CD4-positive, alpha-beta T cell (primary cell): Measurements from ENCODE around the gene CADM2. TPM values are rescaled to one million over a fixed set of nuclear protein-coding genes. Genes with fewer than 3 reads are reported as not detected.

Experiments
- ATAC-seq: fragments of 200-7000 bp; cut with Tn5 transposase; one replicate; pipeline ENCODE4 v1.10.0; 2022; ENCODE audit warnings: mild to moderate bottlenecking; ENCODE audit not compliant: poor library complexity
- CTCF ChIA-PET: fragments of 350-600 bp; sonication (Branson Sonifier 250); formaldehyde crosslinking; loops from one replicate; lab custom pipeline; 2021; ENCODE audit warnings: antibody characterized with exemption, inconsistent platforms; lab: Charles Lee
- POLR2A ChIA-PET: fragments of 350-600 bp; sonication (Branson Sonifier 250); formaldehyde crosslinking; loops from one replicate; lab custom pipeline; 2021; ENCODE audit warnings: antibody characterized with exemption, inconsistent platforms; lab: Charles Lee
- DNase-seq, 14 experiments: peaks; one replicate each; pipeline ENCODE4 v3.0.0-alpha.2; 2013 to 2020; ENCODE audit warnings: mixed read lengths in 2 of 14
- H3K27ac ChIP-seq, 2 donors: one replicate each; pipeline versions ENCODE4 v1.5.1 to v1.7.0; 2013; ENCODE audit warnings: low read length in 2 of 2, low read depth in 1 of 2, mild to moderate bottlenecking in 1 of 2
- H3K27me3 ChIP-seq, 2 experiments: 1 replicate in 1 of 2; 2 replicates in 1 of 2; pipeline versions ENCODE4 v1.6.1 to v1.7.0; 2013; ENCODE audit warnings: low read length in 2 of 2, control low read depth in 1 of 2, mild to moderate bottlenecking in 1 of 2, moderate library complexity in 1 of 2; ENCODE audit not compliant: insufficient read depth in 2 of 2, control insufficient read depth in 1 of 2
- H3K36me3 ChIP-seq: one replicate; pipeline ENCODE4 v1.6.1; 2013; ENCODE audit warnings: low read length, control low read depth; ENCODE audit not compliant: insufficient read depth
- H3K4me1 ChIP-seq: one replicate; pipeline ENCODE4 v1.6.1; 2013; ENCODE audit warnings: low read length, control low read depth; ENCODE audit not compliant: insufficient read depth
- H3K4me3 ChIP-seq: one replicate; pipeline ENCODE4 v1.5.1; 2013; ENCODE audit warnings: mild to moderate bottlenecking, low read length, moderate library complexity
- H3K9me3 ChIP-seq, 2 experiments: 1 replicate in 1 of 2; 2 replicates in 1 of 2; pipeline versions ENCODE4 v1.6.1 to v1.7.0; 2013; ENCODE audit warnings: low read length in 2 of 2, mild to moderate bottlenecking in 2 of 2, control low read depth in 1 of 2, moderate library complexity in 1 of 2; ENCODE audit not compliant: control insufficient read depth in 1 of 2, insufficient read depth in 1 of 2
- H3K27ac Mint-ChIP-seq: one replicate; pipeline ENCODE4 v1.8.0; 2020; ENCODE audit warnings: mixed read lengths
- H3K27me3 Mint-ChIP-seq: one replicate; pipeline ENCODE4 v1.8.0; 2021; ENCODE audit warnings: mixed read lengths
- H3K36me3 Mint-ChIP-seq: one replicate; pipeline ENCODE4 v1.8.0; 2021; ENCODE audit warnings: low read depth, mixed read lengths
- H3K4me1 Mint-ChIP-seq: one replicate; pipeline ENCODE4 v1.8.0; 2021; ENCODE audit warnings: low read depth, mixed read lengths
- H3K4me3 Mint-ChIP-seq: one replicate; pipeline ENCODE4 v1.8.0; 2020; ENCODE audit warnings: mild to moderate bottlenecking, mixed read lengths
- H3K9me3 Mint-ChIP-seq: one replicate; pipeline ENCODE4 v1.8.0; 2020; ENCODE audit warnings: mixed read lengths
- intact Hi-C, 2 experiments: fragments of 100-400 bp; cut with DNase I in 1 of 2; cut with micrococcal nuclease in 1 of 2; formaldehyde crosslinking; loops; one replicate each; pipeline versions ENCODE4 v1.15.1 to v1.9.0; 2023 to 2025; cut with DNase I, micrococcal nuclease
- total RNA-seq, 174 experiments: library from RNA in 2 of 174; stranded (reverse) in 2 of 174; gene quantifications; one replicate each; pipeline ENCODE4 v1.2.3 and lab custom pipeline; 2021 to 2026
- TF ChIP-seq, protein P1 (sequence below): fragments of 200-600 bp; IDR thresholded peaks from one replicate; pipeline ENCODE4 v1.8.0; 2022; ENCODE audit warnings: antibody characterized with exemption, mild to moderate bottlenecking

The CADM2 gene
- total RNA-seq, 2 experiments from 2014 or later: 0.03 to 0.11 TPM

DNA sequence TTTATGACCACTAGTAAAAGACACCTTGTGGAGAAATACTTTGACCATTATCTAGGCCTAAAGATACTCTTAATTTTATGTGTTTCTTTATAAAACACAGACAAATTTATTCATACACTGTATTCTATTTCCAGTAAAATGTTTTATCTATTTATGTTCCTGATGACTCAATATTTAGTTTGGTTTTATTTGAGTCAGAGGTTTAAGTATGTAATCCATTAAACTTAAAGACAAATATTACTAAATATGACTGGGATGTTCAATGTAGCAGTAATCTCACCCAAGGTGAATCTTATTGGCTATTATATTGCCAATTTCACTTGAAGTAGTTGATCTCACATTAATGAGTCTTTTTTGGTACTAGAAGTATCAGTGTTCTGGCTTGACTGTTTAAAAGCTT lies 799.7 kb downstream of the CADM2 start:
- Mint-ChIP-seq H3K4me3 (no peak overlapping the region), H3K4me1 (no peaks in the 10 kb centered on the region), H3K36me3 (no peaks in the 10 kb centered on the region), H3K27me3 (no peaks in the 10 kb centered on the region), H3K9me3 (peaks cover 12% of the 10 kb centered on the region), H3K27ac (no peak overlapping the region)
- Histone ChIP-seq H3K27me3 (no peaks in the 10 kb centered on the region), H3K4me1 (no peaks in the 10 kb centered on the region), H3K36me3 (no peaks in the 10 kb centered on the region), H3K27ac (no peak overlapping the region), H3K9me3 (peaks cover 0 to 4% of the 10 kb centered on the region in 2 experiments), H3K4me3 (no peak overlapping the region)
- intact Hi-C loops: no loop called here
- CTCF ChIA-PET: no interaction called here
- TF ChIP-seq, protein P1, sequence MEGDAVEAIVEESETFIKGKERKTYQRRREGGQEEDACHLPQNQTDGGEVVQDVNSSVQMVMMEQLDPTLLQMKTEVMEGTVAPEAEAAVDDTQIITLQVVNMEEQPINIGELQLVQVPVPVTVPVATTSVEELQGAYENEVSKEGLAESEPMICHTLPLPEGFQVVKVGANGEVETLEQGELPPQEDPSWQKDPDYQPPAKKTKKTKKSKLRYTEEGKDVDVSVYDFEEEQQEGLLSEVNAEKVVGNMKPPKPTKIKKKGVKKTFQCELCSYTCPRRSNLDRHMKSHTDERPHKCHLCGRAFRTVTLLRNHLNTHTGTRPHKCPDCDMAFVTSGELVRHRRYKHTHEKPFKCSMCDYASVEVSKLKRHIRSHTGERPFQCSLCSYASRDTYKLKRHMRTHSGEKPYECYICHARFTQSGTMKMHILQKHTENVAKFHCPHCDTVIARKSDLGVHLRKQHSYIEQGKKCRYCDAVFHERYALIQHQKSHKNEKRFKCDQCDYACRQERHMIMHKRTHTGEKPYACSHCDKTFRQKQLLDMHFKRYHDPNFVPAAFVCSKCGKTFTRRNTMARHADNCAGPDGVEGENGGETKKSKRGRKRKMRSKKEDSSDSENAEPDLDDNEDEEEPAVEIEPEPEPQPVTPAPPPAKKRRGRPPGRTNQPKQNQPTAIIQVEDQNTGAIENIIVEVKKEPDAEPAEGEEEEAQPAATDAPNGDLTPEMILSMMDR: no peak
- POLR2A ChIA-PET: no interaction called here
- DNase-seq (no peak), ATAC-seq (no peak)

DNA sequence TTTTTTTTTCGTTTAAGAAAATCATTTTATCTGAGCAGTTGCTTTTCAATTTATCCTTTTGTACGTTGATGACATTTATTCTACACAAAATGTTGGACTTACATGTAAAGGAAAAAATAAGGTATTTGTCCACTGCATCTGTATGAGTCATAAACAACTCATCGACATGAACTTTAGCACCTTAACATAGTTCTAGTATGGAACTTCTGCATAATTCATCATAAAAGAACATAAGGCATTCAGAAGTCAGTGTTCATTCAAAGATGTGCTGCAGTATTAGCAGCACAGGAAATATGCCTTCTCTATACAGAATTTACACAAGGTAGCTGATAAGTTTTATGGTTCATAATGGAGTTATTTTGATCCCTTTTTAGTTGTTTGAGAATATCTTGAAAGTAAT lies 801.6 kb downstream of the CADM2 start:
- Histone ChIP-seq H3K27me3 (no peaks in the 10 kb centered on the region), H3K4me1 (no peaks in the 10 kb centered on the region), H3K36me3 (no peaks in the 10 kb centered on the region), H3K4me3 (no peak overlapping the region), H3K27ac (no peak overlapping the region), H3K9me3 (no peaks in the 10 kb centered on the region)
- CTCF ChIA-PET: no interaction called here
- no peaks in the 10 kb centered on the region for H3K36me3 Mint-ChIP-seq
- ATAC-seq: no peak
- H3K4me3 Mint-ChIP-seq: no peak overlapping the region
- no peaks in the 10 kb centered on the region for H3K4me1 Mint-ChIP-seq
- peaks cover 9% of the 10 kb centered on the region for H3K9me3 Mint-ChIP-seq
- no peaks in the 10 kb centered on the region for H3K27me3 Mint-ChIP-seq
- no peak overlapping the region for H3K27ac Mint-ChIP-seq
- TF ChIP-seq, protein P1: no peak
- POLR2A ChIA-PET: no interaction called here
- intact Hi-C loops: no loop called here
- DNase-seq: no peak

DNA sequence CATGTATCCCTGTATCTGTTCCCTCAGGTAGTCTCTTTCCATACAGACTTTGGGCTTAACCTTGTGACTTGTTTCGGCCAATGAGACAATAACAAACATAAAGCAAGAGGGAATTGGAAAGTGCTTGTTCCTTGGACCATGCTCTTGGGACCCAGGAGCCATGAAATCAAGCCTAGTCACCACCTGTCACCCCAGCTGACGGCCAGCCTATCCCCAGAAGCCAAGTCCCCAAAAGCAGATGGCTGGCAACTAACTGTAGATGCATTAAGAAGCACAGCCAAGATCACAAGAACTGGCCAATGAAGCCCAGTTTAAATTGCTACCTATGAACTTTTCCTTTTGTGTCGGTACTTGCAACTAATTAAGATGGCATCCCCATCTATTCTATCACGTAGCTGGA lies 822.0 kb downstream of the CADM2 start:
- no peaks in the 10 kb centered on the region for H3K4me1 Mint-ChIP-seq
- CTCF ChIA-PET: no interaction called here
- Histone ChIP-seq H3K4me3 (no peak overlapping the region), H3K4me1 (no peaks in the 10 kb centered on the region), H3K27me3 (no peaks in the 10 kb centered on the region), H3K36me3 (no peaks in the 10 kb centered on the region), H3K27ac (no peak overlapping the region), H3K9me3 (peaks cover 0 to 5% of the 10 kb centered on the region in 2 experiments)
- DNase-seq (no peak), ATAC-seq (no peak)
- peaks cover 7% of the 10 kb centered on the region for H3K9me3 Mint-ChIP-seq
- H3K36me3 Mint-ChIP-seq: no peaks in the 10 kb centered on the region
- H3K4me3 Mint-ChIP-seq: no peak overlapping the region
- POLR2A ChIA-PET: no interaction called here
- TF ChIP-seq, protein P1: no peak
- no peaks in the 10 kb centered on the region for H3K27me3 Mint-ChIP-seq
- intact Hi-C loops: no loop called here
- no peak overlapping the region for H3K27ac Mint-ChIP-seq
